H9 (cell line): ENCODE results near the gene TENT5C. TPM values are rescaled to one million over a fixed set of nuclear protein-coding genes. Genes with fewer than 3 reads are reported as not detected.

ENCODE experiments used
- DNase-seq: peaks from one replicate; pipeline ENCODE4 v3.0.0-alpha.2; 2017
- H2AFZ ChIP-seq: one replicate; pipeline ENCODE4 v1.6.1; 2013; ENCODE audit warnings: mild to moderate bottlenecking, low read length, control low read depth, moderate library complexity
- H2AK5ac ChIP-seq: 2 replicates; pipeline ENCODE4 v1.6.1; 2013; ENCODE audit warnings: low read length, control low read depth, mixed read lengths; ENCODE audit not compliant: insufficient read length
- H2BK120ac ChIP-seq: one replicate; pipeline ENCODE4 v1.6.1; 2013; ENCODE audit warnings: low read depth, mild to moderate bottlenecking, low read length, control low read depth, inconsistent platforms; ENCODE audit not compliant: poor library complexity, severe bottlenecking
- H2BK12ac ChIP-seq: 2 replicates; pipeline ENCODE4 v1.6.1; 2013; ENCODE audit warnings: low read length, control low read depth, mixed read lengths, low read depth; ENCODE audit not compliant: insufficient read length
- H2BK15ac ChIP-seq: 2 replicates; pipeline ENCODE4 v1.6.1; 2013; ENCODE audit warnings: low read depth, low read length, control low read depth
- H2BK20ac ChIP-seq: one replicate; pipeline ENCODE4 v1.6.1; 2013; ENCODE audit warnings: low read depth, mild to moderate bottlenecking, low read length, control low read depth, inconsistent platforms; ENCODE audit not compliant: poor library complexity, severe bottlenecking
- H2BK5ac ChIP-seq: 2 replicates; pipeline ENCODE4 v1.6.1; 2013; ENCODE audit warnings: low read length, control low read depth, mixed read lengths; ENCODE audit not compliant: insufficient read length
- H3K14ac ChIP-seq: 2 replicates; pipeline ENCODE4 v1.6.1; 2013; ENCODE audit warnings: low read length, control low read depth; ENCODE audit not compliant: insufficient read depth
- H3K18ac ChIP-seq: 2 replicates; pipeline ENCODE4 v1.6.1; 2013; ENCODE audit warnings: low read depth, mild to moderate bottlenecking, mixed read lengths, low read length, control low read depth; ENCODE audit not compliant: insufficient read length
- H3K23ac ChIP-seq: 2 replicates; pipeline ENCODE4 v1.6.1; 2013; ENCODE audit warnings: low read length, control low read depth, mixed read lengths, low read depth; ENCODE audit not compliant: insufficient read length
- H3K23me2 ChIP-seq: 2 replicates; pipeline ENCODE4 v1.6.1; 2013; ENCODE audit warnings: low read depth, mild to moderate bottlenecking, mixed read lengths, low read length, control low read depth; ENCODE audit not compliant: insufficient read length, poor library complexity, severe bottlenecking
- H3K27ac ChIP-seq: 2 replicates; pipeline ENCODE4 v1.5.1; 2013; ENCODE audit warnings: low read length, control low read depth, mixed read lengths, low read depth; ENCODE audit not compliant: insufficient read length
- H3K27me3 ChIP-seq: 2 replicates; pipeline ENCODE4 v1.6.1; 2013; ENCODE audit warnings: low read length, control low read depth, inconsistent platforms; ENCODE audit not compliant: insufficient read depth
- H3K4ac ChIP-seq: 2 replicates; pipeline ENCODE4 v1.6.1; 2013; ENCODE audit warnings: low read depth, mild to moderate bottlenecking, control low read depth, inconsistent platforms, low read length, moderate library complexity
- H3K4me1 ChIP-seq: 2 replicates; pipeline ENCODE4 v1.6.1; 2013; ENCODE audit warnings: low read length, control low read depth, inconsistent platforms; ENCODE audit not compliant: insufficient read depth
- H3K4me2 ChIP-seq: 2 replicates; pipeline ENCODE4 v1.6.1; 2013; ENCODE audit warnings: low read length, control low read depth, mixed read lengths; ENCODE audit not compliant: insufficient read length, insufficient read depth
- H3K56ac ChIP-seq: 2 replicates; pipeline ENCODE4 v1.6.1; 2013; ENCODE audit warnings: low read depth, mild to moderate bottlenecking, mixed read lengths, low read length, control low read depth; ENCODE audit not compliant: insufficient read length
- H3K79me1 ChIP-seq: 2 replicates; pipeline ENCODE4 v1.6.1; 2013; ENCODE audit warnings: low read depth, mild to moderate bottlenecking, moderate library complexity, low read length, control low read depth, inconsistent platforms; ENCODE audit not compliant: insufficient read depth, poor library complexity, severe bottlenecking
- H3K79me2 ChIP-seq: 2 replicates; pipeline ENCODE4 v1.6.1; 2013; ENCODE audit warnings: low read length, control low read depth, inconsistent platforms; ENCODE audit not compliant: insufficient read depth
- H3K9ac ChIP-seq: 2 replicates; pipeline ENCODE4 v1.6.1; 2013; ENCODE audit warnings: low read length, control low read depth, mixed read lengths; ENCODE audit not compliant: insufficient read length; ENCODE audit errors: extremely low read depth
- H3K9me3 ChIP-seq: one replicate; pipeline ENCODE4 v1.6.1; 2013; ENCODE audit warnings: low read depth, low read length, inconsistent platforms; ENCODE audit not compliant: control insufficient read depth
- H3T11ph ChIP-seq: one replicate; pipeline ENCODE4 v1.6.1; 2013; ENCODE audit warnings: mild to moderate bottlenecking, low read length, control low read depth, inconsistent platforms
- H4K20me1 ChIP-seq: one replicate; pipeline ENCODE4 v1.6.1; 2013; ENCODE audit not compliant: control insufficient read depth, insufficient read length, insufficient read depth
- H4K5ac ChIP-seq: 2 replicates; pipeline ENCODE4 v1.6.1; 2013; ENCODE audit warnings: low read depth, mild to moderate bottlenecking, mixed read lengths, low read length, control low read depth; ENCODE audit not compliant: insufficient read length
- H4K8ac ChIP-seq: replicated peaks from 2 replicates; pipeline ENCODE4 v1.6.1; 2013; ENCODE audit warnings: low read length, control low read depth, mixed read lengths, low read depth; ENCODE audit not compliant: insufficient read length
- H4K91ac ChIP-seq: 2 replicates; pipeline ENCODE4 v1.6.1; 2013; ENCODE audit warnings: low read depth, mild to moderate bottlenecking, moderate library complexity, mixed read lengths, low read length, control low read depth; ENCODE audit not compliant: insufficient read length
- H3K27ac Mint-ChIP-seq, 3 experiments: 2 replicates in 2 of 3; 3 replicates in 1 of 3; pipeline ENCODE4 v1.8.0; 2020 to 2021; ENCODE audit warnings: mixed read lengths in 3 of 3, mild to moderate bottlenecking in 1 of 3, moderate library complexity in 1 of 3
- H3K27me3 Mint-ChIP-seq: 2 replicates; pipeline ENCODE4 v1.8.0; 2021; ENCODE audit warnings: low read depth, mild to moderate bottlenecking, moderate library complexity, mixed read lengths
- H3K36me3 Mint-ChIP-seq, 3 experiments: 2 replicates in 2 of 3; 3 replicates in 1 of 3; pipeline ENCODE4 v1.8.0; 2020 to 2021; ENCODE audit warnings: low read depth in 3 of 3, mixed read lengths in 3 of 3; ENCODE audit not compliant: insufficient read depth in 1 of 3
- H3K4me1 Mint-ChIP-seq, 2 experiments: 2 replicates each; pipeline ENCODE4 v1.8.0; 2020; ENCODE audit warnings: mixed read lengths in 2 of 2
- H3K4me3 Mint-ChIP-seq, 2 experiments: 2 replicates in 1 of 2; 3 replicates in 1 of 2; pipeline ENCODE4 v1.8.0; 2020 to 2021; ENCODE audit warnings: mild to moderate bottlenecking in 2 of 2, mixed read lengths in 2 of 2, moderate library complexity in 1 of 2
- H3K9me3 Mint-ChIP-seq, 2 experiments: 2 replicates in 1 of 2; 3 replicates in 1 of 2; pipeline ENCODE4 v1.8.0; 2020; ENCODE audit warnings: mild to moderate bottlenecking in 2 of 2, mixed read lengths in 2 of 2, moderate library complexity in 1 of 2
- WGBS: extraction: QIAGEN DNeasy Blood & Tissue Kit; methylation state at CpG from one replicate; pipeline ENCODE4 v1.1.7; 2013; ENCODE audit warnings: missing lambda C conversion rate, low lambda C conversion rate, mixed read lengths; ENCODE audit not compliant: insufficient read length; ENCODE audit errors: extremely low coverage; 5-methylcytosine and 5-hydroxymethylcytosine counted together
- total RNA-seq: library from RNA; stranded (reverse); gene quantifications from 2 replicates; pipeline ENCODE4 v1.2.1, GENCODE V29; 2021
- TF ChIP-seq, protein P1 (sequence below): fragments of 200-600 bp; sonication (generic); conservative IDR thresholded peaks from 3 replicates; pipeline ENCODE4 v1.8.0; 2021; ENCODE audit warnings: antibody characterized with exemption, mild to moderate bottlenecking

Gene TENT5C
- total RNA-seq, 1 experiment from 2014 or later: 0.37 TPM

DNA sequence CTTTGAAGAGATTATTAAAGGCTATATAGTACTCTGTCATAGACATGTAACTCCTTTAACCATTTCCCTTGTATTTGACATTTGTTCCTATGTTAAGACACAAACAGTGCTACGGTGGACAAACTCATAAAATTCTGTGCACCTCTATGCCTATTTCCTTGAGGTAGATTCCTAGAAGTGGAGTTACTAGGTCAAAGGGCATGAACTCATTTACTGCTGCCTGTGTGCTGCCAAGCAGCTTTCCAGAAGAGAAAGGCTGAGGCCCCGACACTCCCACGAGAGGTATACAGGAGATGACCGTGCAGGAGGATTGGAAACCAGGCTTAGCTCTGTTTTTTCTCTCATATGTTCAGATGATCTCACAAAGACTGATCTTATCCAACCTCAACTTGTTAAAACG, 34.4 kb upstream of the TENT5C start:
- no peak overlapping the region for H2BK12ac ChIP-seq
- no peak overlapping the region for H4K5ac ChIP-seq
- H3K27ac ChIP-seq: no peak overlapping the region
- no peaks in the 10 kb centered on the region; the same call in 1 of the 2 replicates for H3K4me1 ChIP-seq
- no peaks in the 10 kb centered on the region for H3K27me3 ChIP-seq
- no peaks in the 10 kb centered on the region for H3K36me3 Mint-ChIP-seq
- no peak overlapping the region for H3K27ac Mint-ChIP-seq
- H3K4me1 Mint-ChIP-seq: peaks cover 9 to 13% of the 10 kb centered on the region in 2 experiments
- H2AFZ ChIP-seq: no peak overlapping the region
- no peak overlapping the region for H3K18ac ChIP-seq
- H3K4ac ChIP-seq: no peak overlapping the region
- H3K23me2 ChIP-seq: no peaks in the 10 kb centered on the region
- TF ChIP-seq, protein P1, sequence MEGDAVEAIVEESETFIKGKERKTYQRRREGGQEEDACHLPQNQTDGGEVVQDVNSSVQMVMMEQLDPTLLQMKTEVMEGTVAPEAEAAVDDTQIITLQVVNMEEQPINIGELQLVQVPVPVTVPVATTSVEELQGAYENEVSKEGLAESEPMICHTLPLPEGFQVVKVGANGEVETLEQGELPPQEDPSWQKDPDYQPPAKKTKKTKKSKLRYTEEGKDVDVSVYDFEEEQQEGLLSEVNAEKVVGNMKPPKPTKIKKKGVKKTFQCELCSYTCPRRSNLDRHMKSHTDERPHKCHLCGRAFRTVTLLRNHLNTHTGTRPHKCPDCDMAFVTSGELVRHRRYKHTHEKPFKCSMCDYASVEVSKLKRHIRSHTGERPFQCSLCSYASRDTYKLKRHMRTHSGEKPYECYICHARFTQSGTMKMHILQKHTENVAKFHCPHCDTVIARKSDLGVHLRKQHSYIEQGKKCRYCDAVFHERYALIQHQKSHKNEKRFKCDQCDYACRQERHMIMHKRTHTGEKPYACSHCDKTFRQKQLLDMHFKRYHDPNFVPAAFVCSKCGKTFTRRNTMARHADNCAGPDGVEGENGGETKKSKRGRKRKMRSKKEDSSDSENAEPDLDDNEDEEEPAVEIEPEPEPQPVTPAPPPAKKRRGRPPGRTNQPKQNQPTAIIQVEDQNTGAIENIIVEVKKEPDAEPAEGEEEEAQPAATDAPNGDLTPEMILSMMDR: no peak
- H2BK120ac ChIP-seq: no peak overlapping the region
- H4K91ac ChIP-seq: no peak overlapping the region
- no peak overlapping the region for H2BK5ac ChIP-seq
- no peak overlapping the region for H3K56ac ChIP-seq
- WGBS: no CpG with 5 or more reads among the region's 5 CpGs
- H3K14ac ChIP-seq: no peak overlapping the region
- H3K4me3 Mint-ChIP-seq: no peak overlapping the region
- H3K9ac ChIP-seq: no peak overlapping the region
- no peak overlapping the region for H3K23ac ChIP-seq
- peaks cover 1% of the 10 kb centered on the region; the same call in 1 of the 2 replicates for H3K27me3 Mint-ChIP-seq
- no peak for DNase-seq
- no peaks in the 10 kb centered on the region for H3K79me1 ChIP-seq
- H3K9me3 ChIP-seq: no peaks in the 10 kb centered on the region
- no peak overlapping the region for H2AK5ac ChIP-seq
- H3K9me3 Mint-ChIP-seq: no peaks in the 10 kb centered on the region
- no peaks in the 10 kb centered on the region for H4K20me1 ChIP-seq
- no peak overlapping the region for H2BK15ac ChIP-seq
- no peak overlapping the region for H3T11ph ChIP-seq
- no peak overlapping the region for H3K4me2 ChIP-seq
- H4K8ac ChIP-seq: no peak overlapping the region
- H3K79me2 ChIP-seq: no peaks in the 10 kb centered on the region
- H2BK20ac ChIP-seq: no peak overlapping the region
